Body of pancreas (tissue), 4 donors: ENCODE data around the gene CDC20B. TPM values are rescaled to one million over a fixed set of nuclear protein-coding genes. Genes with fewer than 3 reads are reported as not detected.

Experiments
- ATAC-seq: fragments of 150-250 bp; one replicate; pipeline ENCODE4 v1.9.1; 2016
- DNase-seq, 4 donors: peaks; one replicate each; pipeline ENCODE4 v3.0.0-alpha.2; 2019
- H3K27ac ChIP-seq, 4 donors: fragments of 200-600 bp; sonication (generic); 1 replicate in 3 of 4; 2 replicates in 1 of 4; pipeline versions ENCODE4 v1.5.1 to v1.6.1; 2016 to 2019; ENCODE audit warnings: mild to moderate bottlenecking in 1 of 4, mixed read lengths in 1 of 4, moderate library complexity in 1 of 4
- H3K27me3 ChIP-seq, 2 donors: fragments of 200-600 bp; sonication (generic); one replicate each; pipeline ENCODE4 v1.6.0; 2016; ENCODE audit warnings: mild to moderate bottlenecking in 1 of 2
- H3K36me3 ChIP-seq, 2 donors: fragments of 200-600 bp; sonication (generic); replicated peaks in 1 of 2; 2 replicates each; pipeline ENCODE4 v1.5.1; 2016; ENCODE audit warnings: low read depth in 2 of 2; ENCODE audit not compliant: insufficient read depth in 1 of 2
- H3K4me1 ChIP-seq: fragments of 200-600 bp; sonication (generic); one replicate; pipeline ENCODE4 v1.6.0; 2016
- H3K4me3 ChIP-seq, 2 donors: fragments of 200-600 bp; sonication (generic); 1 replicate in 1 of 2; 2 replicates in 1 of 2; pipeline ENCODE4 v1.5.1; 2016 to 2019
- H3K9me3 ChIP-seq, 3 donors: fragments of 200-600 bp; sonication (generic); 1 replicate in 2 of 3; 2 replicates in 1 of 3; pipeline ENCODE4 v1.5.1; 2016
- POLR2A ChIP-seq, 3 donors: fragments of 450-650 bp; IDR thresholded peaks; one replicate each; pipeline ENCODE4 v1.6.1; 2016; ENCODE audit warnings: antibody characterized with exemption in 3 of 3, mild to moderate bottlenecking in 2 of 3
- WGBS, 2 donors: methylation state at CpG; one replicate each; pipeline ENCODE4 v1.1.5; 2017; 5-methylcytosine and 5-hydroxymethylcytosine counted together
- intact Hi-C: fragments of 100-400 bp; cut with DNase I; formaldehyde crosslinking; loops from one replicate; pipeline ENCODE4 v1.15.1; 2023
- total RNA-seq, 2 donors: library from RNA; depleted of rRNA; stranded (reverse); fragments of >200 nt; gene quantifications; one replicate each; pipeline ENCODE4 v1.1.0, GENCODE V29; 2016
- TF ChIP-seq, protein P1 (sequence below), 7 experiments: fragments of 450-650 bp in 4 of 7; fragments of 200-600 bp in 3 of 7; sonication (generic) in 3 of 7; IDR thresholded peaks; one replicate each; pipeline ENCODE4 v1.5.1; 2016 to 2019; ENCODE audit warnings: antibody characterized with exemption in 7 of 7

Gene CDC20B
- total RNA-seq, 2 donors from 2014 or later: not detected

DNA sequence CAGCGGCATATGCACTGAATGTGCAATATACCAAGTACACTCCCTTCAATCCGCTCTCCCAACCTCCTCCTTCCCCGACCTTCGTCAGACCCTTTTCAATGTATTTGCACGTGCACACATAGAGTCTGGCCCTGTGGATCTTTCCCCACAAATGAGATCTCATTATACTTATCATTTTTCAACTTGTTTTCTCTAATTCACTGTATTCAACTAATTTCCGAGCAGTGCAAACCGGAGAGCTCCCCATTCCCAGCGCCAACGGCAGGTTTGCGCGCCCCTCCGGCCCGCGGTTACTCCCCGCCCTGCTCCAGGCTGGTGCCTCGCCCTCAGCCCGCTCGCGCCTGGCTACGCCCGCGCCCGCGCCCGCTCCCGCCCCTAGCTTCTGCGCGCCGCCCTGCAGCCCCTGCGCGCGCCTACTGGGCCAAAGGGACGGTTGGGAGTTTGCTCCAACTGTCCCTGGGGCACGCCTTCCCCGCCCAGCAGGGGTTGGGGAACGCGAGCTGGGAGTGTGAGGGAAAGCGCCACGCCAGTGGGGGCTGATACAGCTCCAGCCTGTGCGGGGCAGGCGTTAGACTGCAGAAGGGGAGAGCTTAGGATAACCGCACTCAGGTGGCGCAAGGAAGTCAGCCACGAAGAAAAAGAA lies 3.3 kb upstream of the CDC20B start:
- WGBS, 2 donors: 2 to 3% methylated on average over 38 to 44 of the region's 44 CpGs
- Histone ChIP-seq H3K27ac (no peak overlapping the region), H3K27me3 (no peaks in the 10 kb centered on the region), H3K4me1 (peaks cover 32% of the 10 kb centered on the region), H3K36me3 (no peaks in the 10 kb centered on the region), H3K9me3 (no peaks in the 10 kb centered on the region), H3K4me3 (peak overlapping the region in 1 of 2 donors; percentile 11)
- TF ChIP-seq, protein P1, sequence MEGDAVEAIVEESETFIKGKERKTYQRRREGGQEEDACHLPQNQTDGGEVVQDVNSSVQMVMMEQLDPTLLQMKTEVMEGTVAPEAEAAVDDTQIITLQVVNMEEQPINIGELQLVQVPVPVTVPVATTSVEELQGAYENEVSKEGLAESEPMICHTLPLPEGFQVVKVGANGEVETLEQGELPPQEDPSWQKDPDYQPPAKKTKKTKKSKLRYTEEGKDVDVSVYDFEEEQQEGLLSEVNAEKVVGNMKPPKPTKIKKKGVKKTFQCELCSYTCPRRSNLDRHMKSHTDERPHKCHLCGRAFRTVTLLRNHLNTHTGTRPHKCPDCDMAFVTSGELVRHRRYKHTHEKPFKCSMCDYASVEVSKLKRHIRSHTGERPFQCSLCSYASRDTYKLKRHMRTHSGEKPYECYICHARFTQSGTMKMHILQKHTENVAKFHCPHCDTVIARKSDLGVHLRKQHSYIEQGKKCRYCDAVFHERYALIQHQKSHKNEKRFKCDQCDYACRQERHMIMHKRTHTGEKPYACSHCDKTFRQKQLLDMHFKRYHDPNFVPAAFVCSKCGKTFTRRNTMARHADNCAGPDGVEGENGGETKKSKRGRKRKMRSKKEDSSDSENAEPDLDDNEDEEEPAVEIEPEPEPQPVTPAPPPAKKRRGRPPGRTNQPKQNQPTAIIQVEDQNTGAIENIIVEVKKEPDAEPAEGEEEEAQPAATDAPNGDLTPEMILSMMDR (IDR thresholded peaks at IDR 0.05): peak; percentile 56 to 94 (median 71)
- TF ChIP-seq POLR2A (IDR thresholded peaks at IDR 0.05): no peak
- ATAC-seq (peak; percentile 74), DNase-seq (peak; percentile 62 to 81 (median 68))
- intact Hi-C loops: no loop called here

DNA sequence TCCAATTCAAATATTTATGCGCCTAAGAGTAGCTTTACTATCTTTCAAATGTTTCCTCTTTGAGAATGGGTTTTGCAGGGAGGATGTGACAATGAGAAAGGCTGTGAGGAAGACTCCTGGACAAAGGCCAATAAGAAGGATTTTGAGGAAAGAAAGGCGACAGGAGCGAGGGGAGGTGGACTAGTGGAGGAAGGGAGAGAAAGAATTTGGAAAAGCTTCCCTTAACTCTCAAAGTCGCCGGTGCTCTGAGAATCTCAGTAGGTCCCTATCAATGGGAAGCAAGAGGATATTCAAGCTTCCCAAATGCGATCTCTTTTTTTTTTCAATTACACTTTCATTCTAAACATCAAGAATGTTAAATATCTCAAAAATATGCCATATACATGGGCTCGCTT lies 2.8 kb upstream of the CDC20B start:
- ATAC-seq: no peak
- Histone ChIP-seq H3K27ac (no peak overlapping the region), H3K27me3 (no peaks in the 10 kb centered on the region), H3K9me3 (no peaks in the 10 kb centered on the region), H3K4me1 (peaks cover 32% of the 10 kb centered on the region), H3K36me3 (no peaks in the 10 kb centered on the region), H3K4me3 (no peak overlapping the region)
- DNase-seq: no peak
- intact Hi-C loops: no loop called here
- TF ChIP-seq, protein P1 (IDR thresholded peaks at IDR 0.05): no peak
- no peak for TF ChIP-seq POLR2A (IDR thresholded peaks at IDR 0.05)
- 24 to 28% methylated on average over 7 of the region's 7 CpGs for WGBS, 2 donors

DNA sequence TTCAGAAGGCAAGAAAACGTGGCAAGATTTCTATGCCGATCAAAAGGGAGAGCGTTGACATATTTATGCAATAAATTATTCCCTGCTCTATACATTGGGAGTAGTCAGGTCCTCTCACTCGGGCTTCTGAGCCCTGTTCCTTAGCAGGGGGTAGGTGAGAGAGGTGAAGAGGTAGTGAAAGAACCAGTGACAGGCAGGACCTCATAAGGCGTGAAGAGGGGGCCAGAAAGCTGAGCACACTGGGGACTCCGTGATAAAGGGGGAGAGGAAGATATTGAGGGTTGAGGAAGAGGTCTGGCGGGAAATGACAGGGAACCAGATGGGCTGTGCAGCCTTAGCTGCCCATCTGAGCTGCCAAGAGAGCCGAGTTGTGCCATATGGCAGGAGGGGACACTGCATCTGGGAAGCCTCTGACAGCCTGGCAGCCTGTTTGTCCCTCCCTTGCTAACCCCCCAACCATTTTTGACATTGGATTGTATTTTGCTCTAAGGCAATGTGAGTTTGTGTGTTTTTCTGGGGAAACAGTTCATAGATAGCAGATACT lies 782 bp upstream of the CDC20B start:
- WGBS, 2 donors: 12 to 13% methylated on average over 8 of the region's 8 CpGs
- ATAC-seq (peak; percentile 4), DNase-seq (peak in 2 of 4 donors; percentile 19 to 20)
- Histone ChIP-seq H3K4me3 (no peak overlapping the region), H3K27me3 (no peaks in the 10 kb centered on the region), H3K9me3 (no peaks in the 10 kb centered on the region), H3K27ac (peak overlapping the region in 3 of 4 donors; percentile 69 to 79 (median 72)), H3K36me3 (no peaks in the 10 kb centered on the region), H3K4me1 (peaks cover 32% of the 10 kb centered on the region)
- intact Hi-C loops: no loop called here
- TF ChIP-seq POLR2A (IDR thresholded peaks at IDR 0.05): peak in 1 of 3 donors; percentile 12
- TF ChIP-seq, protein P1 (IDR thresholded peaks at IDR 0.05): no peak

DNA sequence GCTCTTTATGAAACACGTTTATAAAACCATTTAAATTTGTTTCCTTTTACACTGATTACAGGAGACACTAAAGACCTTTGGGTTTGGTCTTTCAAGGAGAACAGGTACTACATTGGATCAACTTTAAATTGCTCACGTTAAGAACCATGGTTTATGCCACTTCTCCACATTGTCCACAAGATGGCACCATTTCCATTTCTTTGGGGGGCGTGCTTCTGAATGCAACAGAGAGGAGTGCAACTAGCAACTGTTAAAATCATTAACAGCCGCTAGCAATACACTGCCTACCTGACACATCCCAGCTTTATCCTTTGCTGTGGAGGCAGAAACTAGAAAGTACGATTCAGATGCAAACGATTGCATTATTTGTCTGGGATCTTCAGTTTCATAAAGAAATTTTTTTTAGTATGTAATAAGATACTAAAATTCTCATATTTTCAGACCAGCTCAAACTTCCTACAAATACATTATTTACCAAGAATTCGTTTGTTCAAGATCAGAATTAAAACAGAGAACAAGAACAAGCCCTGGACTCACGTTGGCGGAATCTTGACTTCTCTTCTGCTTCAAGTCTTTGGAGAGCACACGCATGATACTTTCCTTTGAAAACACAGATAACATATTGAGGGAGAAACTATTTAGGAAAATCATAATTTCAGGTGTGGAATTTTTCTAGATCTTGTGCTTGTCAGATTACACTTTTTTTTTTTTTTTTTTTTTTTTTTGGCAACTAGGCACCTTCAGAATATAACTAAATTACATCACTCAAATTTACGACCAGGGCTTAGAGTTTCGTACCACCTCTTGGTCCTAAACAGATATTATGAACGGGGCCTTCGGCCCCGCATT lies 702 bp downstream of the CDC20B start:
- TF ChIP-seq, protein P1 (IDR thresholded peaks at IDR 0.05): peak; percentile 46 to 94 (median 87)
- TF ChIP-seq POLR2A (IDR thresholded peaks at IDR 0.05): no peak
- H3K9me3 ChIP-seq: no peaks in the 10 kb centered on the region
- H3K4me3 ChIP-seq: no peak overlapping the region
- H3K4me1 ChIP-seq: peaks cover 32% of the 10 kb centered on the region
- H3K27me3 ChIP-seq: no peaks in the 10 kb centered on the region
- peak; percentile 56 to 67 (median 59) for DNase-seq
- intact Hi-C loops: no loop called here
- H3K36me3 ChIP-seq: no peaks in the 10 kb centered on the region
- 2 to 4% methylated on average over 15 of the region's 15 CpGs for WGBS, 2 donors
- peak overlapping the region in 2 of 4 donors; percentile 57 to 79 for H3K27ac ChIP-seq
- peak; percentile 74 for ATAC-seq
